ENCODE measurements around the gene ABCC8. TPM values are rescaled to one million over a fixed set of nuclear protein-coding genes. Genes with fewer than 3 reads are reported as not detected.

ABCC8 gene
- total and polyA plus RNA-seq, 2 of the 8 experiments (the other 6 are each of a cell fraction or from before 2014, with no cell fraction given): 3.7 to 4.9 TPM

GRCh38 chr11:17459236-17459896 lies 17.3 kb downstream of the ABCC8 start (continued):
- TF ChIP-seq RFX5 (IDR thresholded peaks at IDR 0.05; ENCODE audit: borderline replicate concordance, low read depth, low read length) (no peak), E2F6 (IDR thresholded peaks at IDR 0.05) (no peak), SP2 (IDR thresholded peaks at IDR 0.05; ENCODE audit: low read length) (no peak), EZH2 (IDR thresholded peaks at IDR 0.05; ENCODE audit: low read depth, low read length, severe bottlenecking) (no peak), POLR2A (IDR thresholded peaks at IDR 0.05; ENCODE audit: control extremely low read depth in 1 of 2, low read depth in 2 of 2, low read length in 2 of 2) (no peak)
